K562 (cell line): Measurements from ENCODE around the gene CACNA1C. TPM values are rescaled to one million over a fixed set of nuclear protein-coding genes. Genes with fewer than 3 reads are reported as not detected.

Experiments
- ATAC-seq: fragments of 200-7000 bp; cut with Tn5 transposase; 3 replicates; pipeline ENCODE4 v1.9.1; 2020; ENCODE audit warnings: moderate library complexity
- BruUV-seq: library from RNA; stranded (reverse); fragments of 400-500 nt; replicated peaks from 2 replicates; lab custom pipeline; 2021; lab: Mats Ljungman, UMichigan
- CTCF ChIA-PET: fragments of 300-600 bp; formaldehyde crosslinking; extraction: SDS; loops from one replicate; lab custom pipeline; 2021; ENCODE audit warnings: low intra/inter-chr PET ratio; lab: Yijun Ruan, JAX
- POLR2A ChIA-PET: fragments of 300-600, 350-650 bp; sonication (Branson Sonifier 250); formaldehyde crosslinking; extraction: SDS; loops from one replicate; lab custom pipeline; 2021; ENCODE audit warnings: antibody characterized with exemption, inconsistent platforms; lab: Yijun Ruan, JAX
- DNase-seq, 4 experiments: peaks; one replicate each; pipeline versions ENCODE4 v3.0.0 to v3.0.0-alpha.2; 2011 to 2018; ENCODE audit warnings: low spot score in 3 of 4, mixed read lengths in 3 of 4; ENCODE audit errors: extremely low read depth in 1 of 4
- FAIRE-seq: peaks from 2 replicates; lab custom pipeline; 2011; peaks lifted over from hg19 to GRCh38; lab: Jason Lieb, UNC
- H2AFZ ChIP-seq: 2 replicates; pipeline ENCODE4 v1.6.0; 2011; ENCODE audit warnings: low read depth, low read length, control low read depth, inconsistent platforms
- H3K27ac ChIP-seq: fragments of 200-600 bp; 3 replicates; pipeline ENCODE4 v1.8.0; 2011; ENCODE audit warnings: low read depth, mild to moderate bottlenecking, control low read depth, inconsistent platforms, low read length, moderate library complexity, mixed read lengths; ENCODE audit errors: extremely low read depth
- H3K27me3 ChIP-seq, 2 experiments: fragments of 300-600 bp in 1 of 2; 2 replicates in 1 of 2; 3 replicates in 1 of 2; pipeline versions ENCODE4 v1.6.0 to v1.8.0; 2011; ENCODE audit warnings: inconsistent platforms in 2 of 2, low read length in 2 of 2, mild to moderate bottlenecking in 1 of 2, mixed read lengths in 1 of 2, moderate library complexity in 1 of 2; ENCODE audit not compliant: control insufficient read depth in 2 of 2, insufficient read depth in 2 of 2
- H3K36me3 ChIP-seq: fragments of 300-600 bp; 3 replicates; pipeline ENCODE4 v1.8.0; 2011; ENCODE audit warnings: mild to moderate bottlenecking, low read length, inconsistent platforms; ENCODE audit not compliant: control insufficient read depth, insufficient read depth
- H3K4me1 ChIP-seq, 2 experiments: fragments of 200-600 bp in 1 of 2; replicated peaks in 1 of 2; 2 replicates in 1 of 2; 3 replicates in 1 of 2; pipeline versions ENCODE4 v1.5.1 to v1.8.0; 2011; ENCODE audit warnings: inconsistent platforms in 2 of 2, low read length in 2 of 2, mild to moderate bottlenecking in 1 of 2, mixed read lengths in 1 of 2, moderate library complexity in 1 of 2; ENCODE audit not compliant: control insufficient read depth in 2 of 2, insufficient read depth in 2 of 2
- H3K4me2 ChIP-seq: 2 replicates; pipeline ENCODE4 v1.6.1; 2011; ENCODE audit warnings: low read length, control low read depth, inconsistent platforms, mixed read lengths; ENCODE audit not compliant: insufficient read depth
- H3K4me3 ChIP-seq: fragments of 200-600 bp; sonication (generic), shearing (Covaris generic); 2 replicates; pipeline ENCODE4 v1.5.1; 2016; ENCODE audit warnings: control low read depth, inconsistent platforms
- H3K79me2 ChIP-seq: fragments of 200-600 bp; 3 replicates; pipeline ENCODE4 v1.8.0; 2011; ENCODE audit warnings: low read length, inconsistent platforms; ENCODE audit not compliant: control insufficient read depth, insufficient read depth
- H3K9ac ChIP-seq, 2 experiments: 2 replicates each; pipeline versions ENCODE4 v1.6.0 to v1.6.1; 2011; ENCODE audit warnings: low read depth in 2 of 2, low read length in 2 of 2, control low read depth in 1 of 2, inconsistent platforms in 1 of 2, mild to moderate bottlenecking in 1 of 2, mixed read lengths in 1 of 2; ENCODE audit not compliant: insufficient read depth in 1 of 2
- H3K9me1 ChIP-seq: one replicate; pipeline ENCODE4 v1.6.0; 2011; ENCODE audit warnings: inconsistent platforms, mild to moderate bottlenecking, low read length, moderate library complexity; ENCODE audit not compliant: control insufficient read depth, insufficient read depth
- H3K9me3 ChIP-seq: replicated peaks from 2 replicates; pipeline ENCODE4 v1.5.1; 2011; ENCODE audit warnings: low read depth, low read length, inconsistent platforms; ENCODE audit not compliant: control insufficient read depth, insufficient read depth
- H4K20me1 ChIP-seq: replicated peaks from 2 replicates; pipeline ENCODE4 v1.6.1; 2011; ENCODE audit warnings: low read length, inconsistent platforms, mixed read lengths; ENCODE audit not compliant: control insufficient read depth, insufficient read depth
- ARNT ChIP-seq, 2 experiments: fragments of 450-650 bp; IDR thresholded peaks; 2 replicates each; pipeline ENCODE4 v1.6.1; 2016; ENCODE audit warnings: mild to moderate bottlenecking in 1 of 2
- CBFA2T2 ChIP-seq: fragments of 450-650 bp; conservative IDR thresholded peaks from 2 replicates; pipeline ENCODE4 v1.6.1; 2017; ENCODE audit warnings: mild to moderate bottlenecking
- CEBPB ChIP-seq: fragments of 450-650 bp; IDR thresholded peaks from 2 replicates; pipeline ENCODE4 v1.6.1; 2016; ENCODE audit warnings: missing genetic modification characterization, missing compliant biosample characterization
- EP400 ChIP-seq: fragments of 450-650 bp; IDR thresholded peaks from 2 replicates; pipeline ENCODE4 v1.6.1; 2017; ENCODE audit warnings: antibody characterized with exemption, mild to moderate bottlenecking, moderate library complexity
- ILK ChIP-seq: fragments of 450-650 bp; IDR thresholded peaks from 2 replicates; pipeline ENCODE4 v1.6.1; 2016; ENCODE audit warnings: missing genetic modification characterization, low read depth, mild to moderate bottlenecking, missing compliant biosample characterization, moderate library complexity, borderline replicate concordance
- NFATC3 ChIP-seq: fragments of 450-650 bp; IDR thresholded peaks from 2 replicates; pipeline ENCODE4 v1.6.1; 2017; ENCODE audit warnings: mild to moderate bottlenecking
- POLR2A ChIP-seq: fragments of 450-650 bp; conservative IDR thresholded peaks from 2 replicates; pipeline ENCODE4 v1.6.1; 2016
- SMARCA5 ChIP-seq: fragments of 450-650 bp; IDR thresholded peaks from 2 replicates; pipeline ENCODE4 v1.6.1; 2016
- ZBTB8A ChIP-seq: fragments of 450-650 bp; IDR thresholded peaks from 2 replicates; pipeline ENCODE4 v1.6.1; 2018; ENCODE audit warnings: mild to moderate bottlenecking, moderate library complexity; ENCODE audit not compliant: partially characterized antibody
- ZNF407 ChIP-seq: fragments of 450-650 bp; IDR thresholded peaks from 2 replicates; pipeline ENCODE4 v1.6.1; 2016; ENCODE audit warnings: low read depth
- ZNF589 ChIP-seq: fragments of 200-800 bp; sonication (Bioruptor generic); IDR thresholded peaks from 2 replicates; pipeline ENCODE4 v1.6.1; 2016; ENCODE audit warnings: low read depth, missing genetic modification characterization, missing compliant biosample characterization
- ZNF77 ChIP-seq: fragments of 250-450 bp; sonication (Bioruptor Pico); IDR thresholded peaks from 2 replicates; pipeline ENCODE4 v1.5.0; 2020
- ZSCAN32 ChIP-seq: fragments of 450-650 bp; formaldehyde crosslinking; IDR thresholded peaks from 2 replicates; pipeline ENCODE4 v1.4.0; 2020; ENCODE audit warnings: mild to moderate bottlenecking, moderate library complexity
- WGBS: fragments of 100-300 bp; shearing (Covaris generic); methylation state at CpG from one replicate; pipeline ENCODE4 v1.1.6; 2016; ENCODE audit warnings: low coverage, mixed read lengths; ENCODE audit not compliant: insufficient coverage; ENCODE audit errors: missing lambda C conversion rate; 5-methylcytosine and 5-hydroxymethylcytosine counted together
- in situ Hi-C: fragments of 300-500 bp; cut with MboI; formaldehyde crosslinking; loops from 4 replicates; pipeline ENCODE4 v1.15.0; 2018; ENCODE audit warnings: inconsistent platforms, mixed read lengths
- intact Hi-C: fragments of 100-400 bp; cut with micrococcal nuclease; formaldehyde crosslinking; loops from 2 replicates; pipeline ENCODE4 v1.14.2; 2022
- polyA plus RNA-seq, 8 experiments: library from polyadenylated mRNA; depleted of rRNA in 4 of 8; stranded (reverse) in 5 of 8; unstranded in 3 of 8; fragments of >200 nt; fragmentation: Nextera tagmentation in 2 of 8; fragmentation: Illumina TruSeq in 1 of 8; extraction: Ambion mirVana in 2 of 8; extraction: Trizol in 1 of 8; gene quantifications; 2 replicates each; pipeline versions ENCODE4 v1.2.1 to v1.2.3, GENCODE V29; 2011 to 2014; ENCODE audit warnings: inconsistent platforms in 1 of 8, missing spikeins in 1 of 8
- total RNA-seq, 7 experiments: library from RNA; depleted of rRNA in 6 of 7; stranded (reverse); fragments of >200 nt in 6 of 7; fragmentation: Illumina TruSeq in 2 of 7; extraction: Trizol in 2 of 7; gene quantifications; 2 replicates each; pipeline versions ENCODE4 v1.2.1 to v1.2.3, GENCODE V29; 2011 to 2021; ENCODE audit warnings: low replicate concordance in 1 of 7
- TF ChIP-seq, protein P1 (sequence below), 2 experiments: IDR thresholded peaks; 2 replicates each; pipeline ENCODE4 v1.6.1; 2012; ENCODE audit warnings: improper control_type of control experiment in 2 of 2, low read depth in 2 of 2, low read length in 2 of 2, borderline replicate concordance in 1 of 2

CACNA1C gene
- total and polyA plus RNA-seq, 9 of the 15 experiments (the other 6 are each of a cell fraction or from before 2014, with no cell fraction given): not detected

GRCh38 chr12:2082321-2082720 is 29.5 kb downstream of the CACNA1C start (continued):
- no peak for TF ChIP-seq ZNF407
- TF ChIP-seq POLR2A: no peak
- no peak for TF ChIP-seq ZNF77 (CRISPR knock-in tag)
- TF ChIP-seq, all 486 proteins: peak for 0

DNA sequence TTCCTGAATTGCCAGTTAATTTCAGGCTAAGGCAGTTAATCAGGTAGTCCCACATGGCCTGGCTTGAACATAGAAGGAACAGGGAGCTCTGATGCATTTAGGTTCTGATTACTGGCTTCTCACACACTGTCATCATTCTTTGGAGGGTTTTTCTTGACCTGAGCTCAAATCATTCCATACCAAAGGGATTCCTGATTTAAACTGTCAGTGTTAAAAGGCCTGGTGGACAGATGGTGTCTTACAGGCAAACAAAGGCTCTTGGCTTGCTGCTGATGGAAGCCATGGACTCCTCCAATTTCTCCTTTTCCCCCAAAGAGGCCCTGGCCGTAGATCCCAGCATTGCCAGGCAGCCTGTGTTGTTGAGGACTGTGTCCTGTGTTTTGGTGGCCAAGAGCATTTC is 30.2 kb downstream of the CACNA1C start:
- Histone ChIP-seq H3K4me1 (no peaks in the 10 kb centered on the region), H2AFZ (no peak overlapping the region), H3K4me3 (no peak overlapping the region), H3K9me3 (no peaks in the 10 kb centered on the region), H3K79me2 (no peaks in the 10 kb centered on the region), H3K9ac (no peak overlapping the region), H3K36me3 (no peaks in the 10 kb centered on the region), H3K27ac (no peak overlapping the region), H4K20me1 (no peaks in the 10 kb centered on the region), H3K4me2 (no peak overlapping the region), H3K27me3 (no peaks in the 10 kb centered on the region; a peak in 1 of 5 replicates), H3K9me1 (no peaks in the 10 kb centered on the region)
- no peak for FAIRE-seq
- POLR2A ChIA-PET: no interaction called here
- BruUV-seq: no TSS peak
- DNase-seq: no peak
- CTCF ChIA-PET: no interaction called here
- WGBS: 0% methylated on average over 1 of the region's 1 CpG
- intact Hi-C loops: no loop called here
- in situ Hi-C loops: no loop called here
- no peak for ATAC-seq
- no peak for TF ChIP-seq ILK (tag)
- no peak for TF ChIP-seq EP400
- no peak for TF ChIP-seq SMARCA5
- TF ChIP-seq NFATC3: no peak
- TF ChIP-seq ZBTB8A: no peak
- TF ChIP-seq CEBPB (tag): no peak
- TF ChIP-seq ARNT (IDR thresholded peaks at IDR 0.05): no peak
- TF ChIP-seq CBFA2T2: no peak
- TF ChIP-seq, protein P1, sequence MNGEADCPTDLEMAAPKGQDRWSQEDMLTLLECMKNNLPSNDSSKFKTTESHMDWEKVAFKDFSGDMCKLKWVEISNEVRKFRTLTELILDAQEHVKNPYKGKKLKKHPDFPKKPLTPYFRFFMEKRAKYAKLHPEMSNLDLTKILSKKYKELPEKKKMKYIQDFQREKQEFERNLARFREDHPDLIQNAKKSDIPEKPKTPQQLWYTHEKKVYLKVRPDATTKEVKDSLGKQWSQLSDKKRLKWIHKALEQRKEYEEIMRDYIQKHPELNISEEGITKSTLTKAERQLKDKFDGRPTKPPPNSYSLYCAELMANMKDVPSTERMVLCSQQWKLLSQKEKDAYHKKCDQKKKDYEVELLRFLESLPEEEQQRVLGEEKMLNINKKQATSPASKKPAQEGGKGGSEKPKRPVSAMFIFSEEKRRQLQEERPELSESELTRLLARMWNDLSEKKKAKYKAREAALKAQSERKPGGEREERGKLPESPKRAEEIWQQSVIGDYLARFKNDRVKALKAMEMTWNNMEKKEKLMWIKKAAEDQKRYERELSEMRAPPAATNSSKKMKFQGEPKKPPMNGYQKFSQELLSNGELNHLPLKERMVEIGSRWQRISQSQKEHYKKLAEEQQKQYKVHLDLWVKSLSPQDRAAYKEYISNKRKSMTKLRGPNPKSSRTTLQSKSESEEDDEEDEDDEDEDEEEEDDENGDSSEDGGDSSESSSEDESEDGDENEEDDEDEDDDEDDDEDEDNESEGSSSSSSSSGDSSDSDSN (IDR thresholded peaks at IDR 0.05; ENCODE audit: borderline replicate concordance in 1 of 2, low read depth in 2 of 2, low read length in 2 of 2): no peak
- TF ChIP-seq ZNF589 (CRISPR knock-in tag): no peak
- TF ChIP-seq ZSCAN32 (CRISPR knock-in tag): no peak
